Epidermal melanocyte (primary cell): Measurements from ENCODE around the gene PMP22.
"Not testable (repeated sequence)": the region's sequence is repeated elsewhere in the genome, so short reads cannot be mapped to it uniquely, and the experiment has no call there.

Experiments
- DNase-seq: peaks from one replicate; pipeline ENCODE4 v3.0.0; 2011; ENCODE audit warnings: low spot score; ENCODE audit not compliant: insufficient read length

The PMP22 gene

GRCh38 chr17:15213381-15214087, 51.6 kb downstream of the PMP22 start:
- no peak for DNase-seq

- no peak for DNase-seq
Observed at GRCh38 chr17:15210247-15210646, 54.9 kb downstream of the PMP22 start.

GRCh38 chr17:15203062-15203461, 62.1 kb downstream of the PMP22 start:
- not testable (repeated sequence) for DNase-seq

GRCh38 chr17:15200574-15200973, 64.6 kb downstream of the PMP22 start:
- DNase-seq = not testable (repeated sequence)

- DNase-seq = no peak
Observed at GRCh38 chr17:15197229-15197628, 67.9 kb downstream of the PMP22 start.

GRCh38 chr17:15194859-15195277, 70.3 kb downstream of the PMP22 start:
- peak; percentile 41 for DNase-seq

- DNase-seq = peak; percentile 70
Observed at GRCh38 chr17:15185625-15185991, 79.5 kb downstream of the PMP22 start.

GRCh38 chr17:15184872-15185624, 80.1 kb downstream of the PMP22 start:
- DNase-seq = no peak

GRCh38 chr17:15181816-15182215, 83.3 kb downstream of the PMP22 start:
- DNase-seq = no peak

GRCh38 chr17:15181333-15181732, 83.8 kb downstream of the PMP22 start:
- no peak for DNase-seq

- no peak for DNase-seq
Observed at GRCh38 chr17:15180121-15180561, 85.0 kb downstream of the PMP22 start.
